Vagina (tissue), 2 donors: ENCODE measurements around the gene MOGAT1.

Source experiments
- POLR2A ChIP-seq, 2 donors: fragments of 450-650 bp; IDR thresholded peaks; one replicate each; pipeline ENCODE4 v1.6.1; 2017; ENCODE audit warnings: antibody characterized with exemption in 2 of 2, mild to moderate bottlenecking in 2 of 2, moderate library complexity in 2 of 2
- POLR2AphosphoS5 ChIP-seq, 2 donors: sonication (generic); formaldehyde crosslinking; IDR thresholded peaks; one replicate each; pipeline ENCODE4 v1.9.0; 2017; ENCODE audit warnings: antibody characterized with exemption in 2 of 2, mild to moderate bottlenecking in 2 of 2, low read depth in 1 of 2; ENCODE audit not compliant: insufficient read depth in 1 of 2
- TF ChIP-seq, protein P1 (sequence below), 3 experiments: fragments of 450-650 bp in 2 of 3; fragments of 200-600 bp in 1 of 3; sonication (generic) in 1 of 3; IDR thresholded peaks; one replicate each; pipeline ENCODE4 v1.5.1; 2017 to 2019; ENCODE audit warnings: antibody characterized with exemption in 3 of 3, mild to moderate bottlenecking in 2 of 3, moderate library complexity in 2 of 3

DNA sequence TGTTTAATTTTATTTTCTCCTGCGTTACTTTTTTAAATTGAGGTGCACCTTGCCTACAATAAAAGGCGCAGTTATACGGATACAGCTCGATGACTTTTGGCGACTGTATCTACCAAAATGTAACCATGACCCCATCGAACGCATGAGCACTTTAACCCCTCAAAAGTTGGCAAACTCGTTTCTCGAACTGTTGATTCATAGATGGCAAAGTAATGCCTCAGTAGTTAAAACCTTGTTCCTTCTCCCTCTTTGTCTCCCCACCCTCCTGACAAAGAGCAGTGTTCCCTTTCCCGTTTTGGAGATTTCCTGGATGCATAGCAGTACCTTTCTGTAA, 577 bp downstream of the MOGAT1 start:
- TF ChIP-seq, protein P1, sequence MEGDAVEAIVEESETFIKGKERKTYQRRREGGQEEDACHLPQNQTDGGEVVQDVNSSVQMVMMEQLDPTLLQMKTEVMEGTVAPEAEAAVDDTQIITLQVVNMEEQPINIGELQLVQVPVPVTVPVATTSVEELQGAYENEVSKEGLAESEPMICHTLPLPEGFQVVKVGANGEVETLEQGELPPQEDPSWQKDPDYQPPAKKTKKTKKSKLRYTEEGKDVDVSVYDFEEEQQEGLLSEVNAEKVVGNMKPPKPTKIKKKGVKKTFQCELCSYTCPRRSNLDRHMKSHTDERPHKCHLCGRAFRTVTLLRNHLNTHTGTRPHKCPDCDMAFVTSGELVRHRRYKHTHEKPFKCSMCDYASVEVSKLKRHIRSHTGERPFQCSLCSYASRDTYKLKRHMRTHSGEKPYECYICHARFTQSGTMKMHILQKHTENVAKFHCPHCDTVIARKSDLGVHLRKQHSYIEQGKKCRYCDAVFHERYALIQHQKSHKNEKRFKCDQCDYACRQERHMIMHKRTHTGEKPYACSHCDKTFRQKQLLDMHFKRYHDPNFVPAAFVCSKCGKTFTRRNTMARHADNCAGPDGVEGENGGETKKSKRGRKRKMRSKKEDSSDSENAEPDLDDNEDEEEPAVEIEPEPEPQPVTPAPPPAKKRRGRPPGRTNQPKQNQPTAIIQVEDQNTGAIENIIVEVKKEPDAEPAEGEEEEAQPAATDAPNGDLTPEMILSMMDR (IDR thresholded peaks at IDR 0.05) = no peak
- TF ChIP-seq POLR2A (IDR thresholded peaks at IDR 0.05) (no peak), POLR2AphosphoS5 (IDR thresholded peaks at IDR 0.05; ENCODE audit: insufficient read depth in 1 of 2, low read depth in 1 of 2) (no peak)
